HepG2 (cell line): Measurements from ENCODE around the gene PRSS21. TPM values are rescaled to one million over a fixed set of nuclear protein-coding genes. Genes with fewer than 3 reads are reported as not detected.

ENCODE experiments used
- AKNA ChIP-seq: sonication (generic); formaldehyde crosslinking; IDR thresholded peaks from 2 replicates; pipeline ENCODE4 v1.4.0; 2020; ENCODE audit warnings: missing genetic modification reagents, borderline replicate concordance
- CENPX ChIP-seq: sonication (generic); formaldehyde crosslinking; IDR thresholded peaks from 2 replicates; pipeline ENCODE4 v1.9.0; 2021; ENCODE audit warnings: mild to moderate bottlenecking, missing genetic modification reagents, moderate library complexity
- GTF2F1 ChIP-seq: fragments of 150-350 bp; IDR thresholded peaks from 2 replicates; pipeline ENCODE4 v1.6.1; 2014; ENCODE audit warnings: low read length
- HOXD1 ChIP-seq: sonication (generic); formaldehyde crosslinking; IDR thresholded peaks from 2 replicates; pipeline ENCODE4 v1.5.0; 2020; ENCODE audit warnings: missing genetic modification reagents
- IKZF5 ChIP-seq: IDR thresholded peaks from 2 replicates; pipeline ENCODE4 v1.6.1; 2018; ENCODE audit warnings: missing genetic modification reagents, mild to moderate bottlenecking, missing compliant biosample characterization
- IRF1 ChIP-seq: sonication (generic); formaldehyde crosslinking; IDR thresholded peaks from 2 replicates; pipeline ENCODE4 v1.4.0; 2020; ENCODE audit warnings: low read depth, mild to moderate bottlenecking, missing genetic modification reagents
- MXI1 ChIP-seq: IDR thresholded peaks from 3 replicates; pipeline ENCODE4 v1.6.1; 2012; ENCODE audit warnings: low read depth, low read length, inconsistent platforms, borderline replicate concordance
- NCOA2 ChIP-seq: sonication (generic); formaldehyde crosslinking; IDR thresholded peaks from 2 replicates; pipeline ENCODE4 v1.8.0; 2022; ENCODE audit warnings: inconsistent platforms
- NCOA5 ChIP-seq: sonication (generic); formaldehyde crosslinking; IDR thresholded peaks from 2 replicates; pipeline ENCODE4 v1.4.0; 2020; ENCODE audit warnings: missing genetic modification reagents
- PHF21A ChIP-seq: sonication (generic); formaldehyde crosslinking; IDR thresholded peaks from 2 replicates; pipeline ENCODE4 v1.5.0; 2020; ENCODE audit warnings: mild to moderate bottlenecking, missing genetic modification reagents
- PRDM15 ChIP-seq: sonication (generic); formaldehyde crosslinking; IDR thresholded peaks from 2 replicates; pipeline ENCODE4 v1.4.0; 2020; ENCODE audit warnings: missing genetic modification reagents
- RBAK ChIP-seq: sonication (generic); formaldehyde crosslinking; IDR thresholded peaks from 2 replicates; pipeline ENCODE4 v1.5.1; 2020; ENCODE audit warnings: mild to moderate bottlenecking, missing genetic modification reagents
- REL ChIP-seq: sonication (generic); formaldehyde crosslinking; conservative IDR thresholded peaks from 2 replicates; pipeline ENCODE4 v1.8.0; 2022; ENCODE audit warnings: mild to moderate bottlenecking, missing genetic modification reagents, moderate library complexity
- RNF2 ChIP-seq: fragments of 450-650 bp; conservative IDR thresholded peaks from 2 replicates; pipeline ENCODE4 v1.6.1; 2016; ENCODE audit warnings: low read depth
- SKI ChIP-seq: fragments of 450-650 bp; IDR thresholded peaks from one replicate; pipeline ENCODE4 v1.6.1; 2018; ENCODE audit warnings: mild to moderate bottlenecking; ENCODE audit not compliant: partially characterized antibody
- ZNF317 ChIP-seq: sonication (generic); formaldehyde crosslinking; IDR thresholded peaks from 2 replicates; pipeline ENCODE4 v1.5.0; 2020; ENCODE audit warnings: mild to moderate bottlenecking, missing genetic modification reagents
- ZNF543 ChIP-seq: sonication (generic); formaldehyde crosslinking; IDR thresholded peaks from 2 replicates; pipeline ENCODE4 v1.4.0; 2020; ENCODE audit warnings: mild to moderate bottlenecking, missing genetic modification reagents
- ZNF572 ChIP-seq: sonication (generic); formaldehyde crosslinking; IDR thresholded peaks from 2 replicates; pipeline ENCODE4 v1.5.1; 2020; ENCODE audit warnings: mild to moderate bottlenecking, missing genetic modification reagents
- ZNF775 ChIP-seq: sonication (generic); formaldehyde crosslinking; IDR thresholded peaks from 2 replicates; pipeline ENCODE4 v1.4.0; 2020; ENCODE audit warnings: missing genetic modification reagents, mild to moderate bottlenecking, moderate library complexity, borderline replicate concordance
- ZNF776 ChIP-seq: sonication (generic); formaldehyde crosslinking; IDR thresholded peaks from 2 replicates; pipeline ENCODE4 v1.4.0; 2020; ENCODE audit warnings: mild to moderate bottlenecking, missing genetic modification reagents
- polyA plus RNA-seq, 8 experiments: library from polyadenylated mRNA; depleted of rRNA in 3 of 8; stranded (reverse) in 7 of 8; unstranded in 1 of 8; fragments of >200 nt; fragmentation: Illumina TruSeq in 4 of 8; extraction: Trizol in 4 of 8; gene quantifications; 2 replicates each; pipeline versions ENCODE4 v1.2.1 to v1.2.3, GENCODE V29; 2011 to 2016; ENCODE audit warnings: low read depth in 4 of 8, missing spikeins in 1 of 8, mixed read lengths in 1 of 8; ENCODE audit not compliant: insufficient read depth in 1 of 8
- total RNA-seq, 5 experiments: library from RNA; depleted of rRNA; stranded (reverse); fragments of >200 nt; fragmentation: Illumina TruSeq; extraction: Trizol; gene quantifications; 2 replicates each; pipeline ENCODE4 v1.2.3, GENCODE V29; 2016; ENCODE audit warnings: low read depth in 1 of 5

The PRSS21 gene
- total and polyA plus RNA-seq, 2 of the 13 experiments (the other 11 are each of a cell fraction or from before 2014, with no cell fraction given): not detected

- no peak for TF ChIP-seq PHF21A (CRISPR knock-in tag)
- TF ChIP-seq AKNA: no peak
- 0 out of 2 replicates have a peak, but pooled peaks have one; percentile 25 for TF ChIP-seq RNF2
- TF ChIP-seq ZNF572 (CRISPR knock-in tag): no peak
- TF ChIP-seq NCOA2 (CRISPR knock-in tag): no peak
- TF ChIP-seq IRF1 (CRISPR knock-in tag): no peak
- TF ChIP-seq CENPX (CRISPR knock-in tag): no peak
- no peak for TF ChIP-seq ZNF317 (CRISPR knock-in tag)
- TF ChIP-seq NCOA5 (CRISPR knock-in tag): no peak
- no peak for TF ChIP-seq RBAK (CRISPR knock-in tag)
- TF ChIP-seq PRDM15 (CRISPR knock-in tag): 0 out of 2 replicates have a peak, but pooled peaks have one; percentile 16
- no peak; the same call in 1 of the 2 replicates for TF ChIP-seq ZNF543
- TF ChIP-seq ZNF776 (CRISPR knock-in tag): no peak
- no peak for TF ChIP-seq ZNF775 (CRISPR knock-in tag)
- no peak for TF ChIP-seq SKI
- no peak; the same call in 1 of the 2 replicates for TF ChIP-seq IKZF5 (CRISPR knock-in tag)
- no peak for TF ChIP-seq REL
- TF ChIP-seq MXI1: peak; percentile 23; the same call in 1 of the 3 replicates
- no peak for TF ChIP-seq GTF2F1
- 0 out of 2 replicates have a peak, but pooled peaks have one; percentile 30 for TF ChIP-seq HOXD1 (CRISPR knock-in tag)
Measured at GRCh38 chr16:2777231-2777902, 39.7 kb upstream of the PRSS21 start, which contains the start of gene ELOB (continued).
